HCT116 (cell line): Measurements from ENCODE around the gene FBXO46.

Source experiments
- CTCF ChIP-seq, 3 experiments: fragments of 200-600 bp in 1 of 3; sonication (generic) in 1 of 3; IDR thresholded peaks in 2 of 3; conservative IDR thresholded peaks in 1 of 3; 2 replicates each; pipeline ENCODE4 v1.5.1; 2012 to 2017; ENCODE audit warnings: low read depth in 2 of 3, low read length in 2 of 3, antibody characterized with exemption in 1 of 3, borderline replicate concordance in 1 of 3, control low read depth in 1 of 3, mild to moderate bottlenecking in 1 of 3, mixed read lengths in 1 of 3, mixed run types in 1 of 3, moderate library complexity in 1 of 3; ENCODE audit not compliant: insufficient read depth in 1 of 3
- EGR1 ChIP-seq: IDR thresholded peaks from 2 replicates; pipeline ENCODE4 v1.6.1; 2012; ENCODE audit warnings: low read depth
- EZH2 ChIP-seq: fragments of 200-600 bp; sonication (generic); IDR thresholded peaks from 2 replicates; pipeline ENCODE4 v1.6.1; 2017; ENCODE audit warnings: antibody characterized with exemption, mixed run types
- EZH2phosphoT487 ChIP-seq: fragments of 200-600 bp; IDR thresholded peaks from 2 replicates; pipeline ENCODE4 v1.6.1; 2018; ENCODE audit warnings: antibody characterized with exemption, borderline replicate concordance
- FOSL1 ChIP-seq: IDR thresholded peaks from 2 replicates; pipeline ENCODE4 v1.6.1; 2012; ENCODE audit warnings: low read depth
- JUND ChIP-seq: IDR thresholded peaks from 2 replicates; pipeline ENCODE4 v1.6.1; 2012
- MAX ChIP-seq: IDR thresholded peaks from 2 replicates; pipeline ENCODE4 v1.6.1; 2012
- POLR2A ChIP-seq: IDR thresholded peaks from 2 replicates; pipeline ENCODE4 v1.7.0; 2011; ENCODE audit warnings: borderline replicate concordance; ENCODE audit not compliant: insufficient read depth, insufficient read length; ENCODE audit errors: extremely low read depth
- POLR2AphosphoS5 ChIP-seq: IDR thresholded peaks from 2 replicates; pipeline ENCODE4 v1.6.1; 2011; ENCODE audit warnings: mild to moderate bottlenecking, low read depth, low read length, moderate library complexity
- REST ChIP-seq: IDR thresholded peaks from 2 replicates; pipeline ENCODE4 v1.6.1; 2012; ENCODE audit warnings: low read depth

- TF ChIP-seq CTCF (IDR thresholded peaks at IDR 0.05 in 2 of 3, conservative IDR thresholded peaks at IDR 0.05 in 1 of 3; ENCODE audit: borderline replicate concordance in 1 of 3, insufficient read depth in 1 of 3, low read depth in 2 of 3, low read length in 2 of 3) (no peak), POLR2AphosphoS5 (no peak), JUND (no peak), EZH2 (no peak), MAX (no peak), EZH2phosphoT487 (no peak), POLR2A (no peak), EGR1 (no peak), REST (no peak), FOSL1 (no peak)
Measured at GRCh38 chr19:45764945-45765701, 34.4 kb upstream of the FBXO46 start.
